Heart left ventricle (tissue), 16 donors: ENCODE data around the gene ALDH3A1. TPM values are rescaled to one million over a fixed set of nuclear protein-coding genes. Genes with fewer than 3 reads are reported as not detected.

Experiments used
- ATAC-seq, 4 donors: fragments of 200-7000 bp; cut with Tn5 transposase; one replicate each; pipeline ENCODE4 v1.9.1; 2020 to 2022; ENCODE audit warnings: moderate library complexity in 4 of 4, mild to moderate bottlenecking in 3 of 4, moderate number of reproducible peaks in 1 of 4
- DNase-seq, 5 donors: peaks; one replicate each; pipeline ENCODE4 v3.0.0-alpha.2; 2020
- H3K27ac ChIP-seq, 12 donors: fragments of 200-600 bp; sonication (generic) in 4 of 12; one replicate each; pipeline versions ENCODE4 v1.5.0 to v1.8.0; 2016 to 2022; ENCODE audit warnings: mild to moderate bottlenecking in 2 of 12
- H3K27me3 ChIP-seq, 9 donors: fragments of 200-600 bp; sonication (generic) in 2 of 9; one replicate each; pipeline versions ENCODE4 v1.5.1 to v1.8.0; 2016 to 2022; ENCODE audit warnings: mild to moderate bottlenecking in 3 of 9
- H3K36me3 ChIP-seq, 9 donors: fragments of 200-600 bp; sonication (generic) in 2 of 9; one replicate each; pipeline versions ENCODE4 v1.5.0 to v1.8.0; 2018 to 2022; ENCODE audit warnings: mild to moderate bottlenecking in 2 of 9
- H3K4me1 ChIP-seq, 12 donors: fragments of 200-600 bp; sonication (generic) in 4 of 12; one replicate each; pipeline versions ENCODE4 v1.5.0 to v1.8.0; 2016 to 2022; ENCODE audit warnings: mild to moderate bottlenecking in 3 of 12
- H3K4me3 ChIP-seq, 12 donors: fragments of 200-600 bp; sonication (generic) in 4 of 12; one replicate each; pipeline versions ENCODE4 v1.5.0 to v1.8.0; 2017 to 2022; ENCODE audit warnings: mild to moderate bottlenecking in 9 of 12, moderate library complexity in 4 of 12
- H3K9me3 ChIP-seq, 12 donors: fragments of 200-600 bp; sonication (generic) in 4 of 12; one replicate each; pipeline versions ENCODE4 v1.5.0 to v1.8.0; 2016 to 2022; ENCODE audit warnings: mild to moderate bottlenecking in 1 of 12
- CTCF ChIP-seq, 12 donors: fragments of 200-600 bp; sonication (generic) in 4 of 12; IDR thresholded peaks; one replicate each; pipeline versions ENCODE4 v1.5.0 to v1.8.0; 2018 to 2022; ENCODE audit warnings: antibody characterized with exemption in 12 of 12, mild to moderate bottlenecking in 5 of 12
- POLR2A ChIP-seq, 2 donors: fragments of 450-650 bp; IDR thresholded peaks; one replicate each; pipeline ENCODE4 v1.6.1; 2017; ENCODE audit warnings: antibody characterized with exemption in 2 of 2, mild to moderate bottlenecking in 2 of 2, moderate library complexity in 2 of 2
- WGBS, 4 donors: extraction: QIAGEN DNeasy Blood & Tissue Kit in 2 of 4; methylation state at CpG; one replicate each; pipeline versions ENCODE4 v1.1.5 to v1.1.7; 2013 to 2018; 5-methylcytosine and 5-hydroxymethylcytosine counted together
- intact Hi-C, 10 donors: fragments of 100-400 bp; cut with DNase I; formaldehyde crosslinking; loops; one replicate each; pipeline versions ENCODE4 v1.11.1 to v1.14.2; 2022
- polyA plus RNA-seq, 2 donors: library from polyadenylated mRNA; stranded (reverse); fragments of 200-250 nt; gene quantifications; one replicate each; pipeline ENCODE4 v1.2.3, GENCODE V29; 2013
- total RNA-seq, 9 donors: library from RNA; depleted of rRNA in 2 of 9; stranded (reverse); fragments of >200 nt in 2 of 9; fragmentation: NEBNext Ultra II Directional in 3 of 9; extraction: Animal tissue kit (Norgen Biotek cat#: 25700) in 3 of 9; gene quantifications; one replicate each; pipeline versions ENCODE4 v1.1.0 to v1.2.4, GENCODE V29; 2016 to 2023
- donor health status: ischemic (EF 13 %, LVEDD 7.1; RV severe dilation, severe dysfunction).
- donor health status: healthy with polysubstance abuse.
- donor health status: DM: no; HTN: yes; CAD: no.
- donor health status: DM: no; HTN: no; CAD: no.
- donor health status: ischemic (EF 25% LVEDD 6.9; RV normal size, moderate dysfunction).
- donor health status: ischemic (EF 25% LVEDD 5.7; RV mildly dilated, moderate dysfunction).
- donor health status: healthy.
- donor health status: DM: yes; HTN: yes; CAD: no.
- donor health status: ischemic (EF 35%, LVEDD 5.7; RV mildly dilated, moderate dysfunction).
- donor health status: nonischemic (EF 11% LVEDD 7.7; RV severe dilation, severe dysfunction).
- donor health status: DM: yes; HTN: yes; CAD: no.
- donor health status: PGD.
- donor health status: ischemic (EF 29% LVEDD 5.4; RV normal size, mild dysfunction).
- donor health status: nonischemic (EF 23%, LVEDD 6.1; RV moderate dilation, normal function).

The ALDH3A1 gene
- total and polyA plus RNA-seq, 11 donors: 0.04 to 1.1 (median 0.31) TPM; not detected in 6

GRCh38 chr17:19713901-19714361, 34.2 kb downstream of the ALDH3A1 start:
- no peaks in the 10 kb centered on the region for H3K36me3 ChIP-seq
- no peaks in the 10 kb centered on the region for H3K9me3 ChIP-seq
- intact Hi-C loops: no loop called here
- H3K27ac ChIP-seq: no peak overlapping the region
- ATAC-seq: no peak
- no peak for DNase-seq
- no peak overlapping the region for H3K4me3 ChIP-seq
- WGBS, 4 donors: 89 to 93% (median 92%) methylated on average over 18 to 28 of the region's 28 CpGs
- peaks cover 0 to 4% (median 0%) of the 10 kb centered on the region in 12 donors for H3K4me1 ChIP-seq
- TF ChIP-seq POLR2A (IDR thresholded peaks at IDR 0.05) (no peak), CTCF (IDR thresholded peaks at IDR 0.05) (no peak)
- H3K27me3 ChIP-seq: no peaks in the 10 kb centered on the region

- H3K36me3 ChIP-seq: no peaks in the 10 kb centered on the region
- intact Hi-C loops: no loop called here
- no peaks in the 10 kb centered on the region for H3K9me3 ChIP-seq
- TF ChIP-seq POLR2A (IDR thresholded peaks at IDR 0.05): no peak
- TF ChIP-seq CTCF (IDR thresholded peaks at IDR 0.05): no peak
- peaks cover 0 to 4% (median 0%) of the 10 kb centered on the region in 12 donors for H3K4me1 ChIP-seq
- no peak overlapping the region for H3K4me3 ChIP-seq
- no peak overlapping the region for H3K27ac ChIP-seq
- no peaks in the 10 kb centered on the region for H3K27me3 ChIP-seq
- no peak for DNase-seq
- no peak for ATAC-seq
- WGBS, 4 donors: 82 to 90% (median 88%) methylated on average over 12 to 16 of the region's 16 CpGs
Observed at GRCh38 chr17:19713462-19713861, 34.6 kb downstream of the ALDH3A1 start.

GRCh38 chr17:19712436-19713004, 35.6 kb downstream of the ALDH3A1 start:
- DNase-seq: no peak
- 73 to 85% (median 81%) methylated on average over 12 of the region's 12 CpGs for WGBS, 4 donors
- no peak for TF ChIP-seq CTCF (IDR thresholded peaks at IDR 0.05)
- TF ChIP-seq POLR2A (IDR thresholded peaks at IDR 0.05): no peak
- H3K4me3 ChIP-seq: no peak overlapping the region
- no peaks in the 10 kb centered on the region for H3K27me3 ChIP-seq
- H3K4me1 ChIP-seq: peaks cover 0 to 4% (median 0%) of the 10 kb centered on the region in 12 donors
- intact Hi-C loops: no loop called here
- H3K36me3 ChIP-seq: no peaks in the 10 kb centered on the region
- ATAC-seq: no peak
- no peaks in the 10 kb centered on the region for H3K9me3 ChIP-seq
- H3K27ac ChIP-seq: no peak overlapping the region

- no peaks in the 10 kb centered on the region for H3K27me3 ChIP-seq
- no peak overlapping the region for H3K27ac ChIP-seq
- H3K4me3 ChIP-seq: no peak overlapping the region
- intact Hi-C loops: loop anchor here in 3 of 10 donors (5.0 to 10.0 kb wide), 3 partner anchors 42 to 55 kb away; no protein-coding TSS in a partner anchor
- no peaks in the 10 kb centered on the region for H3K9me3 ChIP-seq
- TF ChIP-seq CTCF (IDR thresholded peaks at IDR 0.05): no peak
- no peak for TF ChIP-seq POLR2A (IDR thresholded peaks at IDR 0.05)
- DNase-seq: no peak
- no peak for ATAC-seq
- H3K36me3 ChIP-seq: no peaks in the 10 kb centered on the region
- H3K4me1 ChIP-seq: peaks cover 0 to 1% (median 0%) of the 10 kb centered on the region in 12 donors
- 88 to 97% (median 93%) methylated on average over 3 of the region's 3 CpGs for WGBS, 4 donors
Observed at GRCh38 chr17:19709841-19710240, 38.3 kb downstream of the ALDH3A1 start.
